HG03097 (cell line): ENCODE results near the gene OR10P1.
"Not testable (repeated sequence)": the region's sequence is repeated elsewhere in the genome, so short reads cannot be mapped to it uniquely, and the experiment has no call there.

Source experiments
- ATAC-seq: cut with Tn5 transposase; IDR thresholded peaks from one replicate; pipeline ENCODE4 v1.9.1; 2021; ENCODE audit not compliant: unreplicated experiment, low FRiP score

The OR10P1 gene

GRCh38 chr12:55650620-55651298 is 14.1 kb downstream of the OR10P1 start:
- not testable (repeated sequence) for ATAC-seq

- no peak for ATAC-seq
Observed at GRCh38 chr12:55651299-55651683, 14.6 kb downstream of the OR10P1 start.

DNA sequence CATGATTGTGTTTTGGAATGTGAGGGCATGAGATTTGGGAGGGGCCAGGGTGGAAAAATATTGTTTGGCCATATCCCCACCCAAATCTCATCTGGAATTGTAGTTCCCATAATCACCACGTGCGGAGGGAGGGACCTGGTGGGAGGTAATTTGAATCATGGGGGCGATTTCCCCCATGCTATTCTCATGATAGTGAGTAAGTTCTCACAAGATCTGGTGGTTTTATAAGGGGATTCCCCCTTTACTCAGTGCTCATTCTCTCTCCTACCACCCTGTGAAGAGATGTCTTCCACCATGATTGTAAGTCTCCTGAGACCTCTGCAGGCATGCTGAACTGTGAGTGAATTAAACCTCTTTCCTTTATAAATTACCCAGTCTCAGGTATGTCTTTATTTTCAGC is 15.7 kb downstream of the OR10P1 start:
- ATAC-seq: no peak

DNA sequence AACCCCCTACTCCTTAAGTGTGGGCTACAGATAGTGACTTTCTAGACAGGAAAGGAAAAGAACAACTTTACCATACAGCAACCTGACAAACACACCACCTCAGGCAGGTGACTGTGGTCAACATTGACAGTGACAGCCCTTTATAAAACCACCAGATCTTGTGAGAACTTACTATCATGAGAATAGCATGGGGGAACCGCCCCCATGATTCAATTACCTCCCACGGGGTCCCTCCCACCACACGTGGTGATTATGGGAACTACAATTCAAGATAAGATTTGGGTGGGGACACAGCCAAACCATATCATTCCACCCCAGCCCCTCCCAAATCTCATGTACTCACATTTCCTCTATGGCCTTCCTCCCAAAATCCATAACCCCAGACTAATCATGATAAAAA is 16.3 kb downstream of the OR10P1 start:
- ATAC-seq: no peak

- ATAC-seq: no peak
Observed at GRCh38 chr12:55654511-55655214, 18.0 kb downstream of the OR10P1 start.

- ATAC-seq: no peak
Observed at GRCh38 chr12:55657212-55657611, 20.5 kb downstream of the OR10P1 start.

GRCh38 chr12:55658212-55658611 is 21.5 kb downstream of the OR10P1 start:
- no peak for ATAC-seq

DNA sequence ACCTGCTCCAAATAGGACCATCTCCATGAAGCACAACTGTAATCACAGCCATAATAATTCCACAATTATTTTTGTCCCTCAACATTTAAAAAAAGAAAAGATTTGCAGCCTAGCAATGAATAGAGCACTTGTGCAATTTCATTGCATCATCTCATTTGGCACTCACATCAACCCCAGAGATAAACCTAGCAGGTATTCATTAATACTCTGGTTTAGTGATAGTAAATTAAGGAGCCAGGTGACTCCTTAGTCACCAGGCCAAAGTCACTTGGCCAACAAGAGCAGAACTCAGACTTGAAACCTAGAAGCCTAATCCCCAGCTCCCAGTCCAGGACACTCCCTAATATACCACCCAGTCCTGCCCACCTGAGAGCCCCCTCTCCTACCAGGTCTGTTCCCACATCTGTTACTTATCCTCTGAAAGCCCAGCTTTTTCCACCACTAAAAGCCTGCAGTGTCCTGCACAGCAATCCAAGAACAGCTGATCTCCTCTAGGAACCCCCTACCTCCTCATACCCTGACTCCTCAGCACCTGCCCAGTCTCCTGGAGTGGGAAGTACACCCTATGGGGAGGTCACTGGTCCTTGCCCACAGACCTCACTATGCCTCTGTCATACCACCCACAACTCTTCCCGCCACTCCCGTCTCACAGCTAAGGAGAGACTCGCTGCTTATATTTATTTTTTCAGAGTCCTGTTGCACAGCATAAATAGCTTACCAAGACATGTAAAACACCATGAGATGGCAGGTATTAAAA is 22.1 kb downstream of the OR10P1 start:
- ATAC-seq: no peak

- no peak for ATAC-seq
Observed at GRCh38 chr12:55659486-55660385, 23.0 kb downstream of the OR10P1 start.

DNA sequence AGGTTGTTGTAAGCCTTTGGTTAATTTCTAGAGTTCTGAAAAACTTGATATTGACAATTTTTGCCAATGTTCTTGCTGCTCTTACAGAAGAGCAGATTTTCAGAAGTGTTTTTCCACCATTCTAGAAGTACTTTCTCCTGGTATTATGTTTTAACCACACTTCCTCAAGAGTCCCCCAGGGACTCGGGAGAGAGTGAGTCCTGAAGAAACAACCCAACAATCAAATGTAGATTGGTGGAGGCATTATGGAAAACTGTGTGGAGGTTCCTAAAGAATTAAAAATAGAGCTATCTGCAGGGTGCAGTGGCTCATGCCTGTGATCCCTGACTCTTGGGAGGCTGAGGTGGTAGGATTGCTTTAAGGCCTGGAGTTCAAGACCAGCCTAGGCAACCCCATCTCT is 26.7 kb downstream of the OR10P1 start:
- no peak for ATAC-seq

- no peak for ATAC-seq
Observed at GRCh38 chr12:55664826-55665225, 28.1 kb downstream of the OR10P1 start.

GRCh38 chr12:55666508-55666907 is 29.8 kb downstream of the OR10P1 start:
- ATAC-seq: no peak

GRCh38 chr12:55670276-55670675 is 33.6 kb downstream of the OR10P1 start:
- no peak for ATAC-seq

DNA sequence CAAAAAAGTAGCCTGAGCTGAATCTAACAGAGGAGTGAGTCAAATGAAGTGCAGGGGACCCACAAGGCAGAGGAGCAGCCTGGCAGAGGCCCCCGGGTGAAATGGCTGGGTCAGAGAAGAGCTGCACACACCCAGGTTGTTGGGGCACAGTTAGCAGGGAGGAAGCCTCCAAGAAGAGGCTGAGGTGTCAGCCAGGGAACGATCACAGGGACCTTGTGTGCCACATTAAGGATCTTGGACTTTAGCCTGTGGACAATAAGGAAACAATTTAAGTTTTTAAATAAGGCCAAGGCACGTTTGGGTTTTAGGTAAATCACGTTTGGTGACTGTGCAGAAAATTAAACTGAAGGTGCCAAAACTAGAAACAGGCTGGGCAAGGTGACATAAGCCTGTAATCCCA is 35.1 kb downstream of the OR10P1 start:
- no peak for ATAC-seq

DNA sequence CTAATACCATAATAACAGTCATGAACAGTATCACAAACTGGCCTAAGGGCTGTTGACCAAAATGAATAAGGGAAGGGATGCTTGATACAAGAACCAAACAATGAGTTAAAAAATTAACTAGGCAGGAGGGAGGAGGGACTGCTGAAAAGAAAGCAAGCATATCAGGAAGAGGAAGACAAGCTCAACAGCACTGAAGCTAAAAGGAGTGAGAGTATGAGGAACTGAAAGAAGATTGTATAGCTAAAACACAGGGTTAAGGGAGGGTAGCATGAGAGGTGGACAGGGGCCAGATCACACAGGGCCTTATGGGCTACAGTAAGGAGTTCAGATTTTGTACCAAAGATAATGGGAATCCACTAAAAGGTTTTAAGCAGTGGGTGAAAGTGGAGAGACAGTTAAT is 36.9 kb downstream of the OR10P1 start:
- peak; percentile 80 for ATAC-seq

DNA sequence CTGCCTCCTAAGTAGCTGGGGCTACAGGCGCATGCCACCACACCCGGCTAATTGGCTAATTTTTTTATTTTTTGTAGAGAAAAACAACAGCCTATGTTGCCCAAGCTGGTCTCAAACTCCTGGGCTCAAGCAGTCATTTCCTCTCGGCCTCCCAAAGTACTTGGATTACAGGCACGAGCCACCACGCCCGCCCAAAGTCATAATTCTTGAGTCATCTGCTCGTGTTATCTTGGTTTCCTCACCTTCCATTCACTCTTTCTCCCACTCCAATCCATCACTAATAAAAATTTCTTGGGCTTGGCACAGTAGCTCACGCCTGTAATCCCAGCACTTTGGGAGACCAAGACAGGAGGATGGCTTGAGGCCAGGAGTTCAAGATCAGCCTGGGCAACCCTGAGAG is 39.0 kb downstream of the OR10P1 start:
- ATAC-seq: no peak

DNA sequence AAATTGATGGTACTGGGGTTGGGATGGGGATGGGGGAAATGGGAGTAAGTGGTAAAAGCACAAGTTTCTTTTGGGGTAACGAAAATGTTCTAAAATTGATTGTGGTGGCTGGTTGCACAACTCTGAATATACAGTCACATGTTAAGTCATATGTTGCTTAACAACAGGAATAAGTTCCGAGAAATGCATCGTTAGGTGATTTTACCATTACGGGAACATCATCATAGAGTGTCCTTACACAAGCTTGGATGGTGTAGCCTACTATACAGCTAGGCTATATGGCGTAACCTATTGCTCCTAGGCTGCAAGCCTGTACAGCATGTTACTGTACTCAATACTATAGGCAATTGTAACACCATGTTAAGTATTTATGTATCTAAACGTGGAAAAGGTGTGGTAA is 40.0 kb downstream of the OR10P1 start:
- no peak for ATAC-seq

DNA sequence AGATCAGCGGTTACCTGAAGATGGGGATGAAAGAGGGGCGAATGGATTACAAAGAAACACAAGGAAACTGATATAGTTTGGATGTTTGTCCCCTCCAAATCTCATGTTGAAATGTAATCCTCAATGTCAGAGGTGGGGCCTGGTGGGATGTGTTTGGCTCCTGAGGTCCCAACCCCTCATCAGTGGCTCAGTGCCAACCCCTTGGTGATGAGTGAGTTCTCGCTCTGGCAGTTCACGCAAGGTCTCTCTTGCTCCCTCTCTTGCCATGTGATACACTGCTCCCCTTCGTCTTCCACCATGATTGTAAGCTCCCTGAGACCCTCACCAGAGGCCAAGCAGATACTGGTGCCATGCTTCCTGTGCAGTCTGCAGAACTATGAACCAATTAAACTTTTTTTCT is 43.0 kb downstream of the OR10P1 start:
- ATAC-seq: no peak

DNA sequence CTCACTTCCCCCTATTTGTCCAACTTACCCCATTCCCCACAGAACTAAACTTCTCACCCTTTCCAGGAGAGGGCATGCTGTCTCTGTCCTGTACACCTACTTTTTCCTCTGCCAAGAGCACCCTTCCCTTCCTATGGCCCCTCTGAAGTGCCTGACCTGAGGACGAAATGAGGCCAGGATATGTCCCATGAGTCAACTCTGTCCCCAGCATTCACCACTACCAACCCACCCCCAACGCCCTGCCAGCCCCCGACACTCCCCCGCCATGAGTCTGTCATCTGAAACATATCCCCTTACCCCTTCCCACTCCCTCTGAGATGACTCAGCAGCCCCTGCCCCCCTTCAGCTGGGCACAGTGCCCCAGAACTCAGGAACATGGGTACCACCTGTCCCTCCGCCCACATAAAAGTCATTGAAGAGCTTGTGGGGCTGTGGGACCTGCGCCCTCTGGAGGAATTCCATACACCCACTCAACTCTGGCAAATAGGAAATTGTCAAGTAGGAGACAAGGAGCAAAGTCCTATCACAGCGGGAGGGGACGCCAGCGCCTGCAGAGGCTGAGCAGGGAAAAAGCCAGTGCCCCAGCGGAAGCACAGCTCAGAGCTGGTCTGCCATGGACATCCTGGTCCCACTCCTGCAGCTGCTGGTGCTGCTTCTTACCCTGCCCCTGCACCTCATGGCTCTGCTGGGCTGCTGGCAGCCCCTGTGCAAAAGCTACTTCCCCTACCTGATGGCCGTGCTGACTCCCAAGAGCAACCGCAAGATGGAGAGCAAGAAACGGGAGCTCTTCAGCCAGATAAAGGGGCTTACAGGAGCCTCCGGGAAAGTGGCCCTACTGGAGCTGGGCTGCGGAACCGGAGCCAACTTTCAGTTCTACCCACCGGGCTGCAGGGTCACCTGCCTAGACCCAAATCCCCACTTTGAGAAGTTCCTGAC is 44.7 kb downstream of the OR10P1 start:
- no peak for ATAC-seq
